Stimulated activated naive CD8-positive, alpha-beta T cell treated with anti-CD3 and anti-CD28 coated beads, Interleukin-15, Interleukin-2, amounts not matched to agents 100 ng/mL and 50 ng/mL, for 24 hours (primary cell): ENCODE data around the gene ME1.
"Not testable (repeated sequence)": the region's sequence is repeated elsewhere in the genome, so short reads cannot be mapped to it uniquely, and the experiment has no call there.

Source experiments
- H3K27ac Mint-ChIP-seq: one replicate; pipeline ENCODE4 v1.8.0; 2021; ENCODE audit warnings: mild to moderate bottlenecking, mixed read lengths
- H3K27me3 Mint-ChIP-seq: one replicate; pipeline ENCODE4 v1.8.0; 2021; ENCODE audit warnings: mixed read lengths
- H3K36me3 Mint-ChIP-seq: one replicate; pipeline ENCODE4 v1.8.0; 2021; ENCODE audit warnings: low read depth, mixed read lengths
- H3K4me1 Mint-ChIP-seq: one replicate; pipeline ENCODE4 v1.8.0; 2021; ENCODE audit warnings: low read depth, mixed read lengths
- H3K4me3 Mint-ChIP-seq: one replicate; pipeline ENCODE4 v1.8.0; 2021; ENCODE audit warnings: mild to moderate bottlenecking, mixed read lengths
- H3K9me3 Mint-ChIP-seq: one replicate; pipeline ENCODE4 v1.8.0; 2021; ENCODE audit warnings: mixed read lengths

The ME1 gene

DNA sequence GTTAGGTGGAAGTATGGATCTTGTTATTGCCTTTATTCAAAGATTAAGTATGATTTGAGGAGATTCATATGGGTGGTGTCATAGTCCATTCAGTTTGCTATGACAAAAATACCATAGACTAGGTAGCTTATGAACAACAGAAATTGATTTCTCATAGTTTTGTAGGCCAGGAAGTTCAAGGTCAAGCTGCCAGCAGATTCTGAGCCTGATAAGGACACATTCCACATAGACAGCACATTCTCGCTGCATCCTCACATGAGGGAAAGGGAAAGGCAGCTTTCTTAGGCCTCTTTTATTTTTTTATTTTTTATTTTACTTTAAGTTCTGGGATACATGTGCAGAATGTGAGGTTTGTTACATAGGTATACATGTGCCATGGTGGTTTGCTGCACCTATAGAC lies 27.7 kb downstream of the ME1 start:
- Mint-ChIP-seq H3K4me1 (no peaks in the 10 kb centered on the region), H3K27ac (no peak overlapping the region), H3K9me3 (peaks cover 9% of the 10 kb centered on the region), H3K4me3 (no peak overlapping the region), H3K27me3 (peaks cover 1% of the 10 kb centered on the region), H3K36me3 (no peaks in the 10 kb centered on the region)

DNA sequence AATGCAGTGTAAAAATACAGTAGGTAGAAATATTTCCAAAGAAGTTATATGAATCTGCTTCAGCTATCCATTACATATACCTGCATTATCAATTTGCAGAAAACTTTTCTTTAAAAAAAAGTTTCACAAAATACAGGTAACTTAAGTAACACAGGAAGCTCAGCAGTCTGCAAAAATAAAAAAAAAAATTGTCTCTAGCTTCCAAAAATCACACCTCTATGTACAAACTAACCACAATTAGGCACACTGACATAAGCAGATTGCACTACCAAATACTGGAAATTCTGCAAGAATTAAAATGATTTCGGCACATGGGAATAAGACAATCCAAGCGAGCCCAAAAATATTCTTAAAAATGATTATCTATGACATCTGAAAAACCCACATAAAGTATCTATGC lies 41.2 kb downstream of the ME1 start:
- Mint-ChIP-seq H3K9me3 (no peaks in the 10 kb centered on the region), H3K4me3 (no peak overlapping the region), H3K36me3 (no peaks in the 10 kb centered on the region), H3K4me1 (no peaks in the 10 kb centered on the region), H3K27me3 (peaks cover 4% of the 10 kb centered on the region), H3K27ac (no peak overlapping the region)

DNA sequence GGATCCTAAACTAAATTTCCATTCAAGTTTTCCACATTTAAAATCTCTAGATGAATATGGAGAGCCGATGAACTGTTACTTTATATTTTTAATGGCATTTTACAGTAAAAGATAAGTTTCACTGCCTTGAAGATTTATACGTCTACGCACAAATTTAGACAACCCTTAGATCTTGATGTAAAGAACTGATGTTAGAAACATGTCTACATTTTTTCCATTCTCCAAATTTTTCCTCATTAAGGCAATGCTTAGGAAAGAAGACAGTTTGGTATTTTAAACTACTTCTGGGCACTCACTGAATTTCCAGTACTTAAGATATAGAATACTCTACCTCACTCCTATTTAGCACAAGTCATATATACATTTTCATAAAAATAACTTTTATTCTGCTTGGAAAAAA lies 45.4 kb downstream of the ME1 start:
- no peak overlapping the region for H3K27ac Mint-ChIP-seq
- H3K9me3 Mint-ChIP-seq: no peaks in the 10 kb centered on the region
- H3K27me3 Mint-ChIP-seq: peaks cover 4% of the 10 kb centered on the region
- no peaks in the 10 kb centered on the region for H3K36me3 Mint-ChIP-seq
- no peak overlapping the region for H3K4me3 Mint-ChIP-seq
- H3K4me1 Mint-ChIP-seq: no peaks in the 10 kb centered on the region

DNA sequence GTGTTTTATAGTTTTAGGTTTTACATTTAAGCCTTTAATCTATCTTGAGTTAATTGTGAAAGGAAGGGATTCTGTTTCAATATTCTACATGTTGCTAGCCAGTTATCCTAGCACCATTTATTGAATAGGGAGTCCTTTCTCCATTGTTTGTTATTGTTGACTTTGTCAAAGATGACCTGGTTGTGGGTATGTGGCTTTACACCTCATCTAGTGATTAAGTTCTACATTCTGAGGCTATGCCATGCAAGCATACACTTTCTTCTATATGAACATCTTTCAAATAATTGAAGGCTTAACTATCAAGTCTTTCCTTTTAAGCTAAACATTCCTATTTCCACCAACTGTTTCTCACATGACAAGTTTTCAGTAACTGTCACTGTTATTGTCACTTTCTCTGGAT lies 46.1 kb downstream of the ME1 start:
- Mint-ChIP-seq H3K27ac (no peak overlapping the region), H3K36me3 (no peaks in the 10 kb centered on the region), H3K4me3 (no peak overlapping the region), H3K27me3 (peaks cover 4% of the 10 kb centered on the region), H3K9me3 (no peaks in the 10 kb centered on the region), H3K4me1 (no peaks in the 10 kb centered on the region)

GRCh38 chr6:83381949-83382348 lies 48.9 kb downstream of the ME1 start:
- Mint-ChIP-seq H3K9me3 (no peaks in the 10 kb centered on the region), H3K27me3 (peaks cover 4% of the 10 kb centered on the region), H3K27ac (no peak overlapping the region), H3K36me3 (no peaks in the 10 kb centered on the region), H3K4me1 (no peaks in the 10 kb centered on the region), H3K4me3 (no peak overlapping the region)

DNA sequence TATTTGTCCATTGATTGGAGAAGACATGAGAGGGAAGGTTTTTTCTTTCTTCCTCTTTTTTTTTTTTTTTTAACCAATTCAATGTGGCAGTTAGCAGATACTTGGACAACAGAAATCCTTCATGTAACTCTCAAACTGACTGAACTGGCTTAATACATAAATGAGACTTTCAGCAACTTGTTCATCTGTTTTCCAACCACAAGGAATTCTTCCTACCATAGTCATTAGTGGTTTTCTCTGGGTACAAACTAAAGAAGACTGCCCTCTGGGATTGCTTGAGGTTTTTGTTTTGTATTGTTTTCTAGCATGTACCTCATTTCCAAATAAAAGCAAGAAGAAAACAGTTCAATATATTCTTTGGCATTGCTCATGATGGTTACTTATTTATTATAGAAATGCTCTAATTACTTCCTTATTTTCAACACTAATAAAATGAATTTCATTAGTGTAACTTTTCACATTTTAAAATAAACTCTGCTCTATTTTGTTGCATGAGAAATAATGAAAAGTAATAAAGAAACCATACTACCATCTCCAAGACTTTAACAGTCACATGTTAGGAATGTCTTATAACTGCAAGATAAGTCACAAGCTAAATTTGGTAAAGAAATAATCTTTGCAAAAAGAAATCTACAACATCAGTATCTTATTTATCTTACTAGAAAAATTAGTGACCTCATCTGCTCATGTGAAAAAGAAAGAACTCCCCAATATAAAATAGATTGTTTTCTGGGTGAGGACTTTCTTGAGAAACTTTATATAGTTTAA lies 52.0 kb downstream of the ME1 start:
- Mint-ChIP-seq H3K27me3 (no peaks in the 10 kb centered on the region), H3K9me3 (no peaks in the 10 kb centered on the region), H3K27ac (no peak overlapping the region), H3K4me1 (no peaks in the 10 kb centered on the region), H3K36me3 (no peaks in the 10 kb centered on the region), H3K4me3 (no peak overlapping the region)

DNA sequence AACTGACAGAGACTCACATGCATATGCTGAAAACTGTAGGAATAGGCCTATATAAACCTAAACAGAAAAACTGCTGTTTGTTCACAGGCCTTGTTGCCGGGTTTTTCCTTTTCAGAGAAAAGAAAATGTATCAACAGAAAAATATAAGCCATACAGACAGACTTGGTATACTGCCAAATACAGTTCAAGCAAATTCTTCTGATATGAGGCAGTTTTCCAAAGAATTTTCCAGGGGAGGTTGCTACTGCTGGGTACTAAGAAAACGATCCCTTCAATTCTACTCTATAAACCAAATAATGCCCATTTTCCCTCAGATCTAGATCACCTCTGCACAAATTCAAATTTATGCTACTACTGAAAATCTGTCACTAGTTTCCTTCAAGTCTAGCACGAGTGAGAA lies 59.4 kb downstream of the ME1 start:
- H3K9me3 Mint-ChIP-seq: no peaks in the 10 kb centered on the region
- no peaks in the 10 kb centered on the region for H3K36me3 Mint-ChIP-seq
- no peaks in the 10 kb centered on the region for H3K4me1 Mint-ChIP-seq

GRCh38 chr6:83370567-83370966 lies 60.3 kb downstream of the ME1 start:
- Mint-ChIP-seq H3K27me3 (no peaks in the 10 kb centered on the region), H3K27ac (no peak overlapping the region), H3K9me3 (no peaks in the 10 kb centered on the region), H3K4me1 (no peaks in the 10 kb centered on the region), H3K4me3 (no peak overlapping the region), H3K36me3 (no peaks in the 10 kb centered on the region)

More for the DNA sequence above, 59.4 kb downstream of the ME1 start:
- Mint-ChIP-seq H3K27ac (no peak overlapping the region), H3K27me3 (no peaks in the 10 kb centered on the region), H3K4me3 (no peak overlapping the region)

- H3K27ac Mint-ChIP-seq: no peak overlapping the region
- H3K36me3 Mint-ChIP-seq: no peaks in the 10 kb centered on the region
These were observed 61.2 kb downstream of the ME1 start for GRCh38 chr6:83369692-83370091.

GRCh38 chr6:83368577-83368976 lies 62.3 kb downstream of the ME1 start:
- no peaks in the 10 kb centered on the region for H3K36me3 Mint-ChIP-seq
- no peaks in the 10 kb centered on the region for H3K4me1 Mint-ChIP-seq
- no peak overlapping the region for H3K4me3 Mint-ChIP-seq
- no peaks in the 10 kb centered on the region for H3K27me3 Mint-ChIP-seq
- H3K9me3 Mint-ChIP-seq: no peaks in the 10 kb centered on the region
- no peak overlapping the region for H3K27ac Mint-ChIP-seq

More at GRCh38 chr6:83369692-83370091, 61.2 kb downstream of the ME1 start:
- no peaks in the 10 kb centered on the region for H3K9me3 Mint-ChIP-seq
- no peaks in the 10 kb centered on the region for H3K4me1 Mint-ChIP-seq
- no peak overlapping the region for H3K4me3 Mint-ChIP-seq
- no peaks in the 10 kb centered on the region for H3K27me3 Mint-ChIP-seq

GRCh38 chr6:83367104-83367503 lies 63.7 kb downstream of the ME1 start:
- H3K9me3 Mint-ChIP-seq: no peaks in the 10 kb centered on the region
- no peak overlapping the region for H3K4me3 Mint-ChIP-seq
- H3K27me3 Mint-ChIP-seq: no peaks in the 10 kb centered on the region

GRCh38 chr6:83365931-83366330 lies 64.9 kb downstream of the ME1 start:
- Mint-ChIP-seq H3K9me3 (no peaks in the 10 kb centered on the region), H3K4me3 (no peak overlapping the region), H3K36me3 (no peaks in the 10 kb centered on the region), H3K4me1 (no peaks in the 10 kb centered on the region), H3K27ac (no peak overlapping the region), H3K27me3 (no peaks in the 10 kb centered on the region)

More at GRCh38 chr6:83367104-83367503, 63.7 kb downstream of the ME1 start:
- H3K27ac Mint-ChIP-seq: no peak overlapping the region
- no peaks in the 10 kb centered on the region for H3K4me1 Mint-ChIP-seq
- no peaks in the 10 kb centered on the region for H3K36me3 Mint-ChIP-seq

- not testable (repeated sequence) for H3K27me3 Mint-ChIP-seq, H3K36me3 Mint-ChIP-seq, H3K4me3 Mint-ChIP-seq, H3K4me1 Mint-ChIP-seq, H3K27ac Mint-ChIP-seq, H3K9me3 Mint-ChIP-seq
These were observed 68.5 kb downstream of the ME1 start for GRCh38 chr6:83362349-83362748.

GRCh38 chr6:83359638-83360037 lies 71.2 kb downstream of the ME1 start:
- H3K4me1 Mint-ChIP-seq: no peaks in the 10 kb centered on the region
- H3K9me3 Mint-ChIP-seq: no peaks in the 10 kb centered on the region
- no peaks in the 10 kb centered on the region for H3K27me3 Mint-ChIP-seq
- no peaks in the 10 kb centered on the region for H3K36me3 Mint-ChIP-seq
- H3K27ac Mint-ChIP-seq: no peak overlapping the region
- H3K4me3 Mint-ChIP-seq: no peak overlapping the region

DNA sequence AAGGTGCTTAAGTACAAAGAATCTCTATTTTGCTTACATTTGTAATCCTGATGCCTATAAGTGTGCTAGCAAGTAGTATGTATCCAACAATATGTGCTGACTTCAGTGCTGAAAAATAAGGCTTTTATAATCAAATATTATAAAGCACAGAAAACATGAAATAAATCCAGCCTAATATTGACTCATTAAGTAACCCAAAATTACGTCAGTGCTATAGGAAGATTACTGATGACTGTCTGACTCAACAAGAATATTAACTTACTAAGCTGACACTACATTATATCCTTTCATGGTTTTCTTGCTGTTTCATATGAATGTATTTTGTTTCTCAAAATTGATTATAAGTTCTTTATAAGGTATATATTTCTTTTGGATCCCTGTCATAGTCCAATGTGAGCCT lies 76.1 kb downstream of the ME1 start:
- Mint-ChIP-seq H3K9me3 (no peaks in the 10 kb centered on the region), H3K4me3 (no peak overlapping the region), H3K27ac (no peak overlapping the region), H3K36me3 (no peaks in the 10 kb centered on the region), H3K27me3 (peaks cover 4% of the 10 kb centered on the region), H3K4me1 (no peaks in the 10 kb centered on the region)

GRCh38 chr6:83352424-83353061 lies 78.3 kb downstream of the ME1 start:
- Mint-ChIP-seq H3K4me1 (no peaks in the 10 kb centered on the region), H3K27me3 (peaks cover 4% of the 10 kb centered on the region), H3K27ac (no peak overlapping the region), H3K9me3 (no peaks in the 10 kb centered on the region), H3K4me3 (no peak overlapping the region), H3K36me3 (no peaks in the 10 kb centered on the region)
